T-helper 22 cell (primary cell): Measurements from ENCODE around the gene TCIRG1.

Experiments
- DNase-seq: peaks from one replicate; pipeline ENCODE4 v3.0.0-alpha.2; 2020; ENCODE audit warnings: low read depth

The TCIRG1 gene

GRCh38 chr11:68006606-68007166, 32.1 kb upstream of the TCIRG1 start:
- DNase-seq, result no peak

DNA sequence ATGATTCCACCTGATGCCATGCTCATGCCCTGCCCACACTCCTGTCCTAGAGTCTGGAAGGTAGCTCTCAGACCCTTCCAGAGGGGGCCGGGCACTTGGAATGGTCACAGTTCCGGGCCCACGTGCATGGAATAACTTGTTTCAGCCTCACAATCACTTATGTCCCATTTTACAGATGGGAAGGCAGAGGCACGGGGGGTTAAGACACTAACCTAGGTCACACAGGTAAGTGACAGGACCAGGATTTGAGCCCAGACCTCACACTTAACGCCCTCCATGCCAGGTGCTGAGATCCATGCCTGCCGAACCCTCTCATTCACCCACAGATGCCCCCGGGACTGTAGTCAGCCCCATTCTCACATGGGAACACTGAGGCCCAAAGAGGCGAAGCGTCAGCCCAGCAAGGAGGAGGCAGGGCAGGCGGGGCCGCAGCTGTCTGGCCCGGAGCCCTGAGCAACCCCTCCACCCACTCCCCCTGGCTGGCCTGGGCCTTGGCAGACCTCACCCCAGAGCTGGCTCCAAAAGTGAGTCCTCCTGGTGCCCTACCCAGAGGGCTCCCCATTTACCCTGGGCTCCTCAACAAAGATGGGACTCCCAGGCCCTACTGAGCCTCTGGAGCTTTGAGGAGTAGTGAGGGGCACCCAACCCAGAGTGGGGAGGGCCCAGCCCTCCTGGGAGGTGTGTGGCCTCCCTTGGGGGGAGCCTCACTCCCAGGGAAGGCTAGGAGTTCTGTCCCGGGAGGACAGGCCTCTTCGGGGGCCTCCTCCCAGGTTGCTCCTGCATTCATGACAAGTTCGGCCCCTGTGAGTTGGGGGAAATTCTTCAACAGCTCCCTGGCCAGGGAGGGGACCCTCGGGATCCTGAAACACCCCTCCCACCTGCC, 31.1 kb upstream of the TCIRG1 start:
- no peak for DNase-seq

GRCh38 chr11:68008381-68009337, 30.2 kb upstream of the TCIRG1 start:
- no peak for DNase-seq

GRCh38 chr11:68009391-68010089, 29.3 kb upstream of the TCIRG1 start:
- no peak for DNase-seq

DNA sequence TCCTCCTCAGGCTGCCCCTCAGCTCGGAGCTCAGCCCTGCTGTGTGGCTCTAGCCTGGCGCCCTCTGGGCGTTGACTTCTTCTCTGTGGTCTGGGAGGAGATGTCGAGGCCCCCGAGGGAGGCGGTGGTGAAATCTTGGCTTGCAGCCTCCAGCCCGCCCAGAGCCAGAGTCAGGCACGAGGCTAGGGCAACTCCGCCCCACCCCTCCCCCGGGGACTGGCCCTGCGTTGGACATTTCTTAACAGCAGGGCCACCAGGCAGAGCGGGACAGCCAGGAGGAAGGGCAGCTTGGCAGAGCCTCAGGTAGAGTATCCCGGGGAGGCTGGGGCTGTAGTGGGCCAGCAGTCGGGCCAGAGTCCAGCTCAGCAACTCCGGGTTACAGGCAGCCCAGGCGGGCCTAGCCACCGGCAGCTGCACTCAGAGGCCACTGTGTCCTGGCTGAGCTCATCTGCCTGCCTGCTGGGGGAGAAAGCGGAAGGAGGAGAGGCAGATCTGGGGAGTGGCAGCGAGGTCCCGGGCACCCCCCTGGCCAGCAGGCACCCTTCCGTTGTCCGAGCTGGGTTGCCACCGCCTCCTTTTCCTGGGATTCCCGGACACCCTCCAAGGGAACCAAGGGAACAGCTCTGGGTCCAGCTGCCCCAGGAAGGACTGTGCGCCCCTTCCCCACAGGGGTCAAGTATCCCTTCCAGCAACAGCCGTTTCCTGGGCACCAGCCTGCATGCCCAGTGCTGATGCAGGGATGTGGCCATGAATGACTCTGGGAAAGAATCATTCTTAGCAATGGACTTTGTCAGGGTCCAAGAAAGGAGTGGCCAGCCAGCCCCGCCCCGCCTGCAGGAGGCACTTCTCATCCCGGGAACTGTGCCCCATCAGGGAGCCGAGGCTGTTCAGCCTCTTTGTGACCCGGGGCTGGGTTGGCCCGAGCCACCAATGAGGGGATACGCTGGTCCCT, 28.5 kb upstream of the TCIRG1 start, which contains the start of gene ALDH3B1:
TSS of gene ALDH3B1 (plus strand) at position 238 of the 952 bp plus-strand sequence. CDS start 4,971 bp downstream, outside the sequence.
- no peak for DNase-seq

DNA sequence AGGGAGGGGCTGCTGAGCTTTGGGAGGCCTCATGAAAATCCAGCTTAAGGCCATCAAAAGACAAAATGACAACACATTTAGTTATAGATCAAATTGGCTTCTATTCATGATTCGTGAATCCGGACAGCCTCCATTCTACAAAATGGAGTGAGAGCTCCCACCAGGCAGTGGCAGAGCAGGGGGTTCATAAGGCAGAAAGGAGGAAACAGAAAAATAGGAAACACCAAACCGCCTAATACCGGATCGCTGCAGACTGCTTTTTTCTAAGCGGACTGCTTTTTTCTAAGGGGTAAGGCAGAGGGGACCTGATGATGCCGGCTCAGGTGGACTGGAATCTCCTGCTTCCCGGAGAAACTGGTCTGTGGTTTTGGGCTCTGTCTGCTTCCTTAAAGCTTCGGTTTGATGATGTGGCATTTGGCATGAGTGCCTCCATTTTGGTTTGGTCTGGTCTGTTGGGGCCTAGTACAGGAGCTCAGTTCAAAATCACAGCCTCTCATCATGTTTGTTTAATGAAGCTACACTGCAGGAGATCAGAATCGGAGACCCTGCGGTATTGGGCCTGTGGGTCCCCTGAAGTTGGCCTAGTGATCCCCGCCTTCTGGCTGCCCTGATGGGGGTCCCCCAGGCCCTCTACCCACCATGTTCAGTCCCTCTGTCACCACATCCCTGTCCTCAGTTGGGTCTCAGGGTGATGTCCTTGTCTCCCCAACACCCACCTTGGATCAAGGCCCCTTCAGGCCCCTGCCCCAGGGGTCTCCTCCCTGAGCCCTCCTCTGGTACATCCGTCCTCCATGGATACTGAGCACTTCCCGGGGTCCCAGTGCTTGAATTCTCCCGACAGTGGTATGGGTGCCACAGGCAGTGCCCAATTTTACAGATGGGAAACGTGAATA, 27.5 kb upstream of the TCIRG1 start:
- no peak for DNase-seq

DNA sequence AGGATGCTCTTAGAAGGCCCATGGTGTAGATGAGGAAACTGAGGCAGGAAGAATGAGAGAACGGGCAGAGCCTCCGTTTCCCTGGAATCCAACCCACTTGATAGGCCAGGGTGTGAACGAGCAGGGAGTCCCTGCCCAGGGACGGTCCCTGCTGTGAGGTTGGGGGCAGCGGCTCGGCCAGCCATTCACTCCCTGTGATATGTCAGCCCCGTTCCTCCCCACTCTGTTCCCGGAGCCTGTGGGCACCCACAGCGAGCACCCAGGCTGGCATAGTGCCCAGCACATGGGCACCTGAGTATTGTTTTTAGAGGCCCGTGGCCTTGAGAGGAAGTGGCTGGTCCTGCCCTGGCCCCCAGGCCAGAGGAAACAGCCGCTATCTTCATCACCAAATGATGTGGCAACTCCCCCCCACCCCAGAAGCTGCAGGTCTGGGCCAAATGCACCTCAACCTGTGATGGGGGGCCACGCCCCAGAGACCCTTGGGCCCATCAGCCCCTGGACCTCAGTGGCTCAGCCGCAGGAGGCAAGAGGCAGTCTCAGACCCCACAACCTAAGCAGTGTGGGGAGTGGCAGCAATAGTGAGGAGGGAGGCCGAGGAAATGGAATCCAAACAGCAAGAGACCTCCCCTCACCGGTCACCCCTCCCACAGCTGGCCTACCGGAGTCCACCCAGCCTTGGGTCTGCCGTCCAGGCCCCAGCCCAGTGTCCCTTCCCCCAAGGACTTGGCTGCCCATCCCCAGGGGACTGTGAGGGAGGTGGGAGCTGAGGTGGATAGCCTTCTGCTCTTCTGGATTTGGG, 26.6 kb upstream of the TCIRG1 start:
- no peak for DNase-seq

DNA sequence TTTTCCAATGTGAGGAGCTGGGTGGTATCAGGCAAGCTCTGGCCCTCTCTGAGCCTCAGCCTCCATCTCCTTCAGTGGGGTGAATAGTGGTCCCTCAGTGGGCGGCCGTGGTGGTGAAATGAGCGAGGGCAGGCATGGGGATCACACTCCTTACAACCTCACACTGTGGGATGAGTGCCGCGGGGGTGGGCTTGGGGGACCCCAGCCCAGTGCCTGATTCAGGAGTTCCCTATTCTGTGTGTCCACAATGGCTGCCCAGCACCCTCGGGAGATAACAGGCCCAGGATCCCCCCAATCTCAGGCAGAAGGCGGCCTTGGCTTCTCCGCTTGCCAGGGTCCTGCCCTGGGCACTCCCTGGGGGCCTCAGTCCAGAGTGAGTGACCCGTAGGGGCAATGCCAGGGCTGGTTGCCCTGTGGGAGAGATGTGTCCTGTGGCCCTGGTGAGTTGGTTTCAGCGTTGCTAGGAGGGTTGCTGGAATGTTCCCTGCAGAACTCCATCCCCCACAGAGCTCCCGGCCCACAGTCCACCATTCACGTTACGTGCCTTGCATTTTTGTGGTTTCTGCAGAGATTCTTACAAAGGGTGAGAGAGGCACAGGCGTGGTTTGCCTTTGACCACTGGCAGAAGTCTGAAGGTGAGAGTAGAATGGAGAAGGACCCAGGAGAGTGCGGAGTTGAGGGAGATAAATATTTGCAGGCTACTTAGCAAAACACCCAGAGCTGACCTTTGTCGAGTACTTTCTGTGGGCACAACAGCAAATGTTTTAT, 25.8 kb upstream of the TCIRG1 start:
- DNase-seq, result no peak

GRCh38 chr11:68013611-68014156, 25.1 kb upstream of the TCIRG1 start:
- no peak for DNase-seq

GRCh38 chr11:68014157-68014946, 24.5 kb upstream of the TCIRG1 start:
- DNase-seq, result no peak

DNA sequence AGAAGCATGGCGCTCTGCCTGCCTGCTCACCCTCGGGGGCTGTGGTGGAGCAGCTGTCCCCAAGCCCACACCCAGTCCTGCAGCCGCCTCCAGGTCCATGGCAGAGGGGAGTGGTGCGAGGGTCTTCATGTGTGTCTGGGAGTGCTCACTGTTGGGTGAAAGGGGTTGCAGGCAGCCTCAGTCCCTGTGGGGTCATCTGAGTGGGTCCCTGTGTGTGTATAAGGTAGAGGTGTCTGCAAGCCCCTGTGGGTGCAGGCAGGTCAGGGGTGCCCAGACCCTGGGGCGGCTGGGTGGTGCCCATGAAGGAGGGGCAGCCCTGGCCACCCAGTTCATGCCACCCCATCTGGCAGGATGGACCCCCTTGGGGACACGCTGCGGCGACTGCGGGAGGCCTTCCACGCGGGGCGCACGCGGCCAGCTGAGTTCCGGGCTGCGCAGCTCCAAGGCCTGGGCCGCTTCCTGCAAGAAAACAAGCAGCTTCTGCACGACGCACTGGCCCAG, 23.8 kb upstream of the TCIRG1 start:
- DNase-seq, result no peak

- no peak for DNase-seq
Measured at GRCh38 chr11:68015467-68015866, 23.4 kb upstream of the TCIRG1 start.

- DNase-seq, result no peak
Measured at GRCh38 chr11:68016161-68016903, 22.5 kb upstream of the TCIRG1 start.

- no peak for DNase-seq
Measured at GRCh38 chr11:68016904-68017817, 21.7 kb upstream of the TCIRG1 start.
